Measurements from ENCODE around the gene ASIC4. TPM values are rescaled to one million over a fixed set of nuclear protein-coding genes. Genes with fewer than 3 reads are reported as not detected.

ASIC4 gene
- total and polyA plus RNA-seq, 2 donors from 2014 or later, result not detected

DNA sequence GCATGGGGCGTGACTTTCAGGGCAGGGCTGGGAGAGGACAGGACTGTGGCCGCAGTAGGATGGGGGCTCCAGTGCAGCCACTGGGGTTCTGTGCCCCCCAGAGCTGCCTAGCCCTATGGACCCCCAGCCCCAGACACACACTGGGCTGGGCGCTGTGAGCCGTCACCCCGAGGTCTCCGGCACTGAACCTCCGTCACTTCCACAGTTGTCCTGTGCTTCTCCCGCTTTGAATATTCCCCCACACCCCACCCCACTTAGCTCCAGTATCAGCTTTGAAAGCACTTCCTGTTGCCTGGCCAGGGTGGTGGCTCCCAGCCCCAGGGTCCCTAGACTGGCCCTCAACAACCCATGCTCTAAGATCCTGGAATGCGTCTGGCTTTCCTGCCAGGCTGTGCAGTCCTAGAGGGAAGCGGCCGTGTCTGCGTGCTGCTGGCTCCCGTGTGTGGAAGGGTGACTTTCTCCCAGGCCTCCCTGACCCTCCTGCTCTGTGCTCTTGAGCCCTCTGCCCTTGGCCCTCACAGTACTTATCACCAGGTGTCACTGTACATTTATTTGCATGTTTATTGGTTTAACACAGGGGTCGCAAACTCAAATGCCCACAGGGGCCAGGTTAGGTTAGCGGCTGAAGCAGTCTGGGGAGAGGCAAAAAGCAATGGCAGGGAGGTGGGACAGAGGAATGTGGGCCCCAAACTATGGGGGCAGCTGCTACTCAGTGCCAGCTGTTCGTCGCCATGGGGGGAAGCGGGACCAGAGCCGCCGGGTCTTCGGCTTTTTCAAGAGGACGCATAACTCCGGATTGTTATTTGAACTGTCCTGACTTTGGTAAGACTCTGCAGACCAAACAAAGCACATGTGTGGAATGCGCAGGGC is 47.1 kb downstream of the ASIC4 start:
- Histone ChIP-seq H3K4me1 (ENCODE audit: control insufficient read depth in 2 of 3, insufficient read depth in 2 of 3, low read depth in 1 of 3, low read length in 3 of 3) (no peaks in the 10 kb centered on the region), H3K9ac (ENCODE audit: low read length in 3 of 3) (no peak overlapping the region), H3K9me3 (ENCODE audit: control insufficient read depth in 2 of 3, insufficient read depth in 1 of 3, low read length in 3 of 3) (no peaks in the 10 kb centered on the region), H3K27ac (ENCODE audit: low read depth in 2 of 2, low read length in 2 of 2) (no peak overlapping the region), H3K36me3 (ENCODE audit: control insufficient read depth in 2 of 3, insufficient read depth in 3 of 3, low read length in 3 of 3) (peaks cover 6 to 12% (median 7%) of the 10 kb centered on the region in 3 donors), H3K27me3 (ENCODE audit: control insufficient read depth, insufficient read depth, low read length) (no peaks in the 10 kb centered on the region), H3K4me3 (ENCODE audit: low read length in 3 of 3) (no peak overlapping the region)
- FAIRE-seq (no peak), DNase-seq (peak in 3 of 5 donors; percentile 21 to 60 (median 53))
- intact Hi-C loops (cut with DNase I), result no loop called here
- TF ChIP-seq, protein P1, sequence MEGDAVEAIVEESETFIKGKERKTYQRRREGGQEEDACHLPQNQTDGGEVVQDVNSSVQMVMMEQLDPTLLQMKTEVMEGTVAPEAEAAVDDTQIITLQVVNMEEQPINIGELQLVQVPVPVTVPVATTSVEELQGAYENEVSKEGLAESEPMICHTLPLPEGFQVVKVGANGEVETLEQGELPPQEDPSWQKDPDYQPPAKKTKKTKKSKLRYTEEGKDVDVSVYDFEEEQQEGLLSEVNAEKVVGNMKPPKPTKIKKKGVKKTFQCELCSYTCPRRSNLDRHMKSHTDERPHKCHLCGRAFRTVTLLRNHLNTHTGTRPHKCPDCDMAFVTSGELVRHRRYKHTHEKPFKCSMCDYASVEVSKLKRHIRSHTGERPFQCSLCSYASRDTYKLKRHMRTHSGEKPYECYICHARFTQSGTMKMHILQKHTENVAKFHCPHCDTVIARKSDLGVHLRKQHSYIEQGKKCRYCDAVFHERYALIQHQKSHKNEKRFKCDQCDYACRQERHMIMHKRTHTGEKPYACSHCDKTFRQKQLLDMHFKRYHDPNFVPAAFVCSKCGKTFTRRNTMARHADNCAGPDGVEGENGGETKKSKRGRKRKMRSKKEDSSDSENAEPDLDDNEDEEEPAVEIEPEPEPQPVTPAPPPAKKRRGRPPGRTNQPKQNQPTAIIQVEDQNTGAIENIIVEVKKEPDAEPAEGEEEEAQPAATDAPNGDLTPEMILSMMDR (IDR thresholded peaks at IDR 0.05; ENCODE audit: borderline replicate concordance, extremely low read depth, insufficient read depth), result no peak

DNA sequence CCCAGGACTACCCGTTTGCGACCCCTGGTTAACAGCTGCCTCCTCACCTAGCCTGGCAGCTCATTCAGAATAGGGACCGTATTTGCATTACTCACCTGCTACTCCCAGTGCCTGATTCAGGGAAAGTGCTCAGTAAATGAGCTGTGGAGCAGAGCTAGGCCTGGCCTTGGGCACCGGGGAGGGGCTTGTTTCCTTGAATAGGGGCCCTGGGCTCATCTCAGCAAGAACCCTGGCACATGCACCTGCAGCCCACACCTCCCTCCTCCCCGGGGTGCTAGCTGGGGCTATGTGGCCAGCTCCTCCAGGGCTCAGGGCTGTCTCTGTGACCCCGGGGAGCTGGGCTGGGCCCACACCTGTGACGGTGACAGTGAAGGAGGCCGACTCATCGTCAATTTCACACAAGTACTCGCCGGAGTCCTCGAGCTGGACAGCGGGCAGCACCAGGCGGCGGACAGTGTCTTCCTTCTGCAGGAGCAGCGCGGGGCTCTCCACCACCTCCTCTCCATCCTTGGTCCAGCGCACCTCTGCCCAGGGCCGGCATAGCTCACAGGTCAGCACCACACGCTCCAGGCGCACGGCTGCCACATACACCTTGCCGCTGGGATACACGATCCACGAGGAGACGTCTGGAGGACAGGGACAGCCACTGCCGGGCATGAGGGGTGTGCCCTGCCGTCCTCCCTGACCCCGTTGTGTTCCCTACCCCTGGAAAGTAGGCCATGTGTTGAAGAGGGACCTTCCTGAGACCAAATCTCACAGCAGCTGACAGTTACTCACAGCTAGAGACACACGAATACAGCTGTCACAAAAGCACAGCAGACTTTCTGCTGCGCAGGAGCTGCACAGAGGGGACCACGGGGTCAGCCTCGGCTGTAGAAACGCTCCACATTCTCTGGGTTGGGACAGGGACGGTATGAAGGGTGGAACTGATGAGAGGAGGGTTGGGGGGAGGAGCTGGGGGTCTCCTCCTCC is 48.1 kb downstream of the ASIC4 start:
- FAIRE-seq (no peak), DNase-seq (peak in 2 of 5 donors; percentile 26 to 72)
- Histone ChIP-seq H3K27me3 (ENCODE audit: control insufficient read depth, insufficient read depth, low read length) (no peaks in the 10 kb centered on the region), H3K4me1 (ENCODE audit: control insufficient read depth in 2 of 3, insufficient read depth in 2 of 3, low read depth in 1 of 3, low read length in 3 of 3) (no peaks in the 10 kb centered on the region), H3K27ac (ENCODE audit: low read depth in 2 of 2, low read length in 2 of 2) (no peak overlapping the region), H3K4me3 (ENCODE audit: low read length in 3 of 3) (no peak overlapping the region), H3K36me3 (ENCODE audit: control insufficient read depth in 2 of 3, insufficient read depth in 3 of 3, low read length in 3 of 3) (peaks cover 6 to 12% (median 7%) of the 10 kb centered on the region in 3 donors), H3K9me3 (ENCODE audit: control insufficient read depth in 2 of 3, insufficient read depth in 1 of 3, low read length in 3 of 3) (no peaks in the 10 kb centered on the region), H3K9ac (ENCODE audit: low read length in 3 of 3) (no peak overlapping the region)
- intact Hi-C loops (cut with DNase I), result no loop called here
- TF ChIP-seq, protein P1 (IDR thresholded peaks at IDR 0.05; ENCODE audit: borderline replicate concordance, extremely low read depth, insufficient read depth), result no peak

DNA sequence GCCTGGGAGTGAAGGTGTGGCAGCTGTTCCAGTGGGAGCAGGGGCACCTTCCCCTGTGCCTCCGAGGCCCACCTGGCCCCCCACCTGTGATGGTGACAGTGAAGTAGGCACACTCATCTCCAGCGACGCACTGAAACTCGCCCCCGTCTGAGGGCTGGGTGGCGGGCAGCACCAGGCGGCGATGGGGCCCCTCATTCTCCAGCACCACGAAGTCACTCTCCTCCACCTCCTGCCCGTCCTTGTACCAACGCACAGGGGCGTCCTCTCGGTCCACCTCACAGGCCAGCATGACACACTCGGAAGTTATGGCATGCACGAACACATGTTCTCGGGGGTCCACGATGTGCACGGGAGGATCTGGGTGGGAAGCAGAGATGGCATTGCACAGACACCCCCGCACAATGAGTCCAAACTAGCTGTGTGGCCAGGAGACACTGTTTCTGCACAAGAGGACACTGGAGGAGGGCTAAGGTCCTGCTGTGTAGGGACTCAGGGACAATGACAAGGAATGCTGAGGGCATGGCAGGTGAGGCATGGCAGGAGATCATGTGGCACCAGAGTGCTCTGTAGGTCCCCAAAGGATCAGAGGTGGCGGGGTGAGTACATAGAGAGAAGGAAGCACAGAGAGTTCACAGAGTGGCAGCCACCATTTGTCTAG is 49.1 kb downstream of the ASIC4 start:
- FAIRE-seq, result no peak
- no peak overlapping the region for H3K27ac ChIP-seq (ENCODE audit: low read depth in 2 of 2, low read length in 2 of 2)
- no peak overlapping the region for H3K9ac ChIP-seq (ENCODE audit: low read length in 3 of 3)
- H3K36me3 ChIP-seq (ENCODE audit: control insufficient read depth in 2 of 3, insufficient read depth in 3 of 3, low read length in 3 of 3), result peaks cover 6 to 12% (median 7%) of the 10 kb centered on the region in 3 donors
- H3K4me3 ChIP-seq (ENCODE audit: low read length in 3 of 3), result no peak overlapping the region
- intact Hi-C loops (cut with DNase I), result no loop called here
- TF ChIP-seq, protein P1 (IDR thresholded peaks at IDR 0.05; ENCODE audit: borderline replicate concordance, extremely low read depth, insufficient read depth), result no peak
- DNase-seq, result peak in 2 of 5 donors; percentile 42 to 60
- no peaks in the 10 kb centered on the region for H3K27me3 ChIP-seq (ENCODE audit: control insufficient read depth, insufficient read depth, low read length)
- no peaks in the 10 kb centered on the region for H3K9me3 ChIP-seq (ENCODE audit: control insufficient read depth in 2 of 3, insufficient read depth in 1 of 3, low read length in 3 of 3)
- no peaks in the 10 kb centered on the region for H3K4me1 ChIP-seq (ENCODE audit: control insufficient read depth in 2 of 3, insufficient read depth in 2 of 3, low read depth in 1 of 3, low read length in 3 of 3)
